A549 (cell line): Measurements from ENCODE around the gene MTHFS. TPM values are rescaled to one million over a fixed set of nuclear protein-coding genes. Genes with fewer than 3 reads are reported as not detected.
A peak's percentile ranks its signal among the peaks of the same experiment; 100 is the strongest.

Source experiments
- ATAC-seq, 2 experiments: fragments of 200-7000 bp in 1 of 2; fragments of >200 bp in 1 of 2; cut with Nextera tagmentation in 1 of 2; cut with Tn5 transposase in 1 of 2; 3 replicates each; pipeline versions ENCODE4 v1.8.0 to v1.9.1; 2018 to 2020; ENCODE audit warnings: mild to moderate bottlenecking in 1 of 2, moderate library complexity in 1 of 2
- CTCF ChIA-PET: fragments of 300-600 bp; sonication (Branson Sonifier 250); formaldehyde crosslinking; extraction: SDS; loops from one replicate; lab custom pipeline; 2021; ENCODE audit warnings: antibody characterized with exemption, inconsistent platforms; lab: Yijun Ruan, JAX
- POLR2A ChIA-PET: fragments of 350-600 bp; formaldehyde crosslinking; extraction: SDS; loops from one replicate; lab custom pipeline; 2021; ENCODE audit warnings: antibody characterized with exemption, inconsistent platforms; lab: Yijun Ruan, JAX
- DNase-seq, 2 experiments: peaks; one replicate each; pipeline versions ENCODE4 v3.0.0 to v3.0.0-alpha.2; 2011 to 2016; ENCODE audit warnings: low read depth in 1 of 2, low spot score in 1 of 2
- FAIRE-seq: peaks from 2 replicates; lab custom pipeline; 2011; peaks lifted over from hg19 to GRCh38; lab: Jason Lieb, UNC
- H3K27ac ChIP-seq, 2 experiments: fragments of >200 bp; sonication (Bioruptor Twin); formaldehyde crosslinking; 3 replicates each; pipeline ENCODE4 v1.5.1; 2016 to 2017
- H3K4me1 ChIP-seq: fragments of >200 bp; sonication (Bioruptor Twin); formaldehyde crosslinking; 3 replicates; pipeline ENCODE4 v1.6.1; 2016
- H3K4me2 ChIP-seq: fragments of >200 bp; sonication (Bioruptor Twin); formaldehyde crosslinking; 3 replicates; pipeline ENCODE4 v1.6.1; 2016
- H3K4me3 ChIP-seq: fragments of >200 bp; sonication (Bioruptor Twin); formaldehyde crosslinking; 3 replicates; pipeline ENCODE4 v1.5.1; 2016
- H3K9me3 ChIP-seq: fragments of >200 bp; sonication (Bioruptor Twin); formaldehyde crosslinking; 3 replicates; pipeline ENCODE4 v1.6.1; 2016
- CBX8 ChIP-seq: fragments of 200-600 bp; sonication (generic); IDR thresholded peaks from 2 replicates; pipeline ENCODE4 v1.6.1; 2016
- CEBPB ChIP-seq, 2 experiments: fragments of >200 bp in 1 of 2; sonication (Bioruptor Twin) in 1 of 2; formaldehyde crosslinking in 1 of 2; IDR thresholded peaks; 2 replicates each; pipeline ENCODE4 v1.6.1; 2012 to 2016
- CHD2 ChIP-seq: fragments of 150-350 bp; IDR thresholded peaks from 2 replicates; pipeline ENCODE4 v1.6.1; 2014; ENCODE audit warnings: low read length; ENCODE audit not compliant: partially characterized antibody
- CHD4 ChIP-seq: fragments of 200-600 bp; sonication (generic); IDR thresholded peaks from 2 replicates; pipeline ENCODE4 v1.6.1; 2016; ENCODE audit warnings: antibody characterized with exemption, mild to moderate bottlenecking, borderline replicate concordance
- E2F6 ChIP-seq: IDR thresholded peaks from 2 replicates; pipeline ENCODE4 v1.6.1; 2012; ENCODE audit warnings: low read depth, borderline replicate concordance
- EHF ChIP-seq: fragments of 250-450 bp; sonication (Bioruptor Pico); IDR thresholded peaks from 2 replicates; pipeline ENCODE4 v1.5.0; 2020; ENCODE audit warnings: mild to moderate bottlenecking
- ESRRA ChIP-seq: fragments of 150-350 bp; IDR thresholded peaks from 2 replicates; pipeline ENCODE4 v1.6.1; 2014; ENCODE audit warnings: mild to moderate bottlenecking, low read length, borderline replicate concordance
- FOSL2 ChIP-seq, 2 experiments: fragments of 450-650 bp in 1 of 2; fragments of >200 bp in 1 of 2; sonication (Bioruptor Twin) in 1 of 2; formaldehyde crosslinking; IDR thresholded peaks; 2 replicates each; pipeline versions ENCODE4 v1.5.0 to v1.6.1; 2016 to 2020; ENCODE audit warnings: mild to moderate bottlenecking in 1 of 2, moderate library complexity in 1 of 2
- GATA3 ChIP-seq: IDR thresholded peaks from 2 replicates; pipeline ENCODE4 v1.6.1; 2012; ENCODE audit warnings: borderline replicate concordance
- HOXA7 ChIP-seq: fragments of 250-450 bp; sonication (Bioruptor Pico); IDR thresholded peaks from 2 replicates; pipeline ENCODE4 v1.5.0; 2020; ENCODE audit warnings: mild to moderate bottlenecking, moderate library complexity
- JUN ChIP-seq, 2 experiments: fragments of >200 bp; sonication (Bioruptor Twin); formaldehyde crosslinking; IDR thresholded peaks; 2 replicates in 1 of 2; 3 replicates in 1 of 2; pipeline ENCODE4 v1.6.1; 2016 to 2017
- MAFK ChIP-seq: fragments of 450-650 bp; IDR thresholded peaks from 2 replicates; pipeline ENCODE4 v1.6.1; 2014; ENCODE audit not compliant: partially characterized antibody
- MAZ ChIP-seq: fragments of 150-350 bp; IDR thresholded peaks from 2 replicates; pipeline ENCODE4 v1.6.1; 2014; ENCODE audit warnings: antibody characterized with exemption, low read depth, low read length, borderline replicate concordance
- MYC ChIP-seq: IDR thresholded peaks from 2 replicates; pipeline ENCODE4 v1.6.1; 2012; ENCODE audit warnings: mild to moderate bottlenecking, inconsistent platforms, low read length, improper control_type of control experiment, borderline replicate concordance
- PHF8 ChIP-seq: fragments of 200-600 bp; sonication (generic); IDR thresholded peaks from 2 replicates; pipeline ENCODE4 v1.6.1; 2016; ENCODE audit warnings: low read depth, mild to moderate bottlenecking, antibody characterized with exemption, moderate library complexity, borderline replicate concordance
- SREBF2 ChIP-seq: fragments of 450-650 bp; IDR thresholded peaks from 2 replicates; pipeline ENCODE4 v1.6.1; 2014; ENCODE audit warnings: mild to moderate bottlenecking, moderate library complexity
- TP53 ChIP-seq: fragments of 250-450 bp; sonication (Bioruptor Pico); IDR thresholded peaks from 2 replicates; pipeline ENCODE4 v1.5.0; 2021; ENCODE audit warnings: mild to moderate bottlenecking, moderate library complexity
- ZFP36 ChIP-seq: fragments of 450-650 bp; IDR thresholded peaks from 2 replicates; pipeline ENCODE4 v1.6.1; 2014; ENCODE audit warnings: borderline replicate concordance; ENCODE audit not compliant: partially characterized antibody
- ZSCAN20 ChIP-seq: fragments of 250-450 bp; sonication (Bioruptor Pico); IDR thresholded peaks from 2 replicates; pipeline ENCODE4 v1.8.0; 2022; ENCODE audit warnings: mild to moderate bottlenecking, moderate library complexity
- WGBS: methylation state at CpG from one replicate; pipeline ENCODE4 v1.1.6; 2017; ENCODE audit errors: missing lambda C conversion rate; 5-methylcytosine and 5-hydroxymethylcytosine counted together
- polyA plus RNA-seq, 4 experiments: library from polyadenylated mRNA; depleted of rRNA in 3 of 4; stranded (reverse); fragments of >200 nt; fragmentation: RNase III in 1 of 4; extraction: RNeasy Plus Mini Kit Qiagen cat#74134 plus additional on column Dnase treatment in 1 of 4; gene quantifications; 2 replicates in 3 of 4; 3 replicates in 1 of 4; pipeline ENCODE4 v1.2.3, GENCODE V29; 2011 to 2017
- TF ChIP-seq, protein P1 (sequence below): IDR thresholded peaks from 2 replicates; pipeline ENCODE4 v1.6.1; 2012
- TF ChIP-seq, protein P2 (sequence below): fragments of 200-600 bp; sonication (generic); IDR thresholded peaks from 2 replicates; pipeline ENCODE4 v1.6.1; 2016; ENCODE audit warnings: antibody characterized with exemption, mild to moderate bottlenecking, moderate library complexity
- TF ChIP-seq, protein P3 (sequence below): fragments of >200 bp; sonication (Bioruptor Twin); formaldehyde crosslinking; IDR thresholded peaks from 3 replicates; pipeline ENCODE4 v1.6.1; 2016

MTHFS gene
- polyA plus RNA-seq, 2 of the 4 experiments (the other 2 are of a cell fraction) = 102 to 158 TPM

DNA sequence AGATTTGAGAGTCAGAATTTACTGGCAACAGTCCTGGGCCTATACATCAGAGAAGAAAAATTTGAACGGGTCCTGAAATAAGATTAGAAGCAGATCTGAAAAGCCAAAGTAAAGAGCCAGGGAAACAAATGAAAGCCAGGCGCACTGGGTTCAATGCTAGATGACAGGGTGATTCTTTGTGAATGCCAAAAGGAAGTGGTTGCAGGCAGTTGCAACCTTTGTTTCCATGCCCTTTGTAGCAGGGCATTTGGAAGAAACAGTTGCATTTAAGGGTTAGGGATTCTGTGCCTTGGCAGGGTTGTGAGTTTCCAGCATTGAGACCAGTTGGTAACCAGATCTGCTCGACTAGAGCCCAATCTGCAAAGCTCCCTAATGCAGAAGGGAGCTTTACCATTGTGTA, 36.4 kb upstream of the MTHFS start:
- peak in 1 of 2 experiments; percentile 24; a peak in 1 of 6 replicates for ATAC-seq
- ChIA-PET CTCF (interaction anchor here (0.6 to 1.5 kb wide), 3 partner anchors 10 to 61 kb away, joined by 3 to 4 read pairs (median 3); no protein-coding TSS in a partner anchor), POLR2A (interaction anchor here (2.0 kb wide), 1 partner anchor 10 kb away, joined by 16 read pairs; no protein-coding TSS in a partner anchor)
- no peaks in the 10 kb centered on the region for H3K9me3 ChIP-seq
- no peak overlapping the region for H3K4me2 ChIP-seq
- no peak for DNase-seq
- H3K4me1 ChIP-seq = no peaks in the 10 kb centered on the region
- WGBS = 52% methylated on average over 3 of the region's 3 CpGs
- FAIRE-seq = no peak
- H3K27ac ChIP-seq = no peak overlapping the region
- TF ChIP-seq GATA3 (no peak), CBX8 (no peak), ESRRA (no peak), ZSCAN20 (no peak), MAFK (no peak), PHF8 (no peak), MAZ (no peak), E2F6 (no peak), MYC (no peak), CEBPB (IDR thresholded peaks at IDR 0.05) (no peak), JUN (IDR thresholded peaks at IDR 0.05) (no peak)
- TF ChIP-seq, protein P1, sequence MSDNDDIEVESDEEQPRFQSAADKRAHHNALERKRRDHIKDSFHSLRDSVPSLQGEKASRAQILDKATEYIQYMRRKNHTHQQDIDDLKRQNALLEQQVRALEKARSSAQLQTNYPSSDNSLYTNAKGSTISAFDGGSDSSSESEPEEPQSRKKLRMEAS = no peak
- TF ChIP-seq, protein P2, sequence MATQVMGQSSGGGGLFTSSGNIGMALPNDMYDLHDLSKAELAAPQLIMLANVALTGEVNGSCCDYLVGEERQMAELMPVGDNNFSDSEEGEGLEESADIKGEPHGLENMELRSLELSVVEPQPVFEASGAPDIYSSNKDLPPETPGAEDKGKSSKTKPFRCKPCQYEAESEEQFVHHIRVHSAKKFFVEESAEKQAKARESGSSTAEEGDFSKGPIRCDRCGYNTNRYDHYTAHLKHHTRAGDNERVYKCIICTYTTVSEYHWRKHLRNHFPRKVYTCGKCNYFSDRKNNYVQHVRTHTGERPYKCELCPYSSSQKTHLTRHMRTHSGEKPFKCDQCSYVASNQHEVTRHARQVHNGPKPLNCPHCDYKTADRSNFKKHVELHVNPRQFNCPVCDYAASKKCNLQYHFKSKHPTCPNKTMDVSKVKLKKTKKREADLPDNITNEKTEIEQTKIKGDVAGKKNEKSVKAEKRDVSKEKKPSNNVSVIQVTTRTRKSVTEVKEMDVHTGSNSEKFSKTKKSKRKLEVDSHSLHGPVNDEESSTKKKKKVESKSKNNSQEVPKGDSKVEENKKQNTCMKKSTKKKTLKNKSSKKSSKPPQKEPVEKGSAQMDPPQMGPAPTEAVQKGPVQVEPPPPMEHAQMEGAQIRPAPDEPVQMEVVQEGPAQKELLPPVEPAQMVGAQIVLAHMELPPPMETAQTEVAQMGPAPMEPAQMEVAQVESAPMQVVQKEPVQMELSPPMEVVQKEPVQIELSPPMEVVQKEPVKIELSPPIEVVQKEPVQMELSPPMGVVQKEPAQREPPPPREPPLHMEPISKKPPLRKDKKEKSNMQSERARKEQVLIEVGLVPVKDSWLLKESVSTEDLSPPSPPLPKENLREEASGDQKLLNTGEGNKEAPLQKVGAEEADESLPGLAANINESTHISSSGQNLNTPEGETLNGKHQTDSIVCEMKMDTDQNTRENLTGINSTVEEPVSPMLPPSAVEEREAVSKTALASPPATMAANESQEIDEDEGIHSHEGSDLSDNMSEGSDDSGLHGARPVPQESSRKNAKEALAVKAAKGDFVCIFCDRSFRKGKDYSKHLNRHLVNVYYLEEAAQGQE = no peak
- TF ChIP-seq, protein P3, sequence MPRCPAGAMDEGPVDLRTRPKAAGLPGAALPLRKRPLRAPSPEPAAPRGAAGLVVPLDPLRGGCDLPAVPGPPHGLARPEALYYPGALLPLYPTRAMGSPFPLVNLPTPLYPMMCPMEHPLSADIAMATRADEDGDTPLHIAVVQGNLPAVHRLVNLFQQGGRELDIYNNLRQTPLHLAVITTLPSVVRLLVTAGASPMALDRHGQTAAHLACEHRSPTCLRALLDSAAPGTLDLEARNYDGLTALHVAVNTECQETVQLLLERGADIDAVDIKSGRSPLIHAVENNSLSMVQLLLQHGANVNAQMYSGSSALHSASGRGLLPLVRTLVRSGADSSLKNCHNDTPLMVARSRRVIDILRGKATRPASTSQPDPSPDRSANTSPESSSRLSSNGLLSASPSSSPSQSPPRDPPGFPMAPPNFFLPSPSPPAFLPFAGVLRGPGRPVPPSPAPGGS = no peak
- no peak overlapping the region for H3K4me3 ChIP-seq

DNA sequence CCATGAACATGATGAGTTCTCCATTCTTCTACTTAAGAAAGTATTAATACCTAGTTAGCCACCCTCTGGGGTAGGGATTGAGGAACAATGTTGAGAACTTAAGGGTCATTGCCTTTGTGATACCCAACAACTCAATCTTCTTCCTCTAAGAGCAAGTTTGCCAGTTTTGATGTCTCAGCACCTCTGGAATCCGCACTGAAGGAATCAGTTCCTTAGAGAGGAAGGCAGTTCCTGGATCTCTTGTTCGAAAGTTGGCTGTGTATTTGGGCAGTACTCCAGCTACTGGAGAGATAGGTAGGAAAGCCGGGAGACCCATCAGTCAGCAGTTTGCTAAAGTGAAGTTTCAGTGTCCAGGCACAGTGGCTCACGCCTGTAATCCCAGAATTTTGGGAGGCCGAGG, 35.6 kb upstream of the MTHFS start:
- DNase-seq (no peak), ATAC-seq (no peak), FAIRE-seq (no peak)
- no peak overlapping the region for H3K4me2 ChIP-seq
- ChIA-PET POLR2A (interaction anchor here (1.5 kb wide), 1 partner anchor 9 kb away, joined by 7 read pairs; no protein-coding TSS in a partner anchor), CTCF (interaction anchor here (1.4 to 1.5 kb wide), 2 partner anchors 9 to 62 kb away, joined by 3 to 4 read pairs; no protein-coding TSS in a partner anchor)
- no peaks in the 10 kb centered on the region for H3K9me3 ChIP-seq
- H3K4me1 ChIP-seq = no peaks in the 10 kb centered on the region
- H3K4me3 ChIP-seq = no peak overlapping the region
- no peak overlapping the region for H3K27ac ChIP-seq
- TF ChIP-seq CBX8 = no peak
- TF ChIP-seq E2F6 = no peak
- TF ChIP-seq TP53 (CRISPR knock-in tag) = no peak
- no peak for TF ChIP-seq ESRRA
- no peak for TF ChIP-seq FOSL2 (IDR thresholded peaks at IDR 0.05)
- no peak for TF ChIP-seq FOSL2 (CRISPR knock-in tag; IDR thresholded peaks at IDR 0.05)
- no peak for TF ChIP-seq MAFK
- no peak for TF ChIP-seq ZFP36
- TF ChIP-seq HOXA7 = no peak
- no peak for TF ChIP-seq EHF (CRISPR knock-in tag)
- TF ChIP-seq, protein P1 = no peak
- TF ChIP-seq SREBF2 = no peak
- TF ChIP-seq MYC = no peak
- no peak for TF ChIP-seq CHD2
- no peak for TF ChIP-seq CHD4
- WGBS = 70% methylated on average over 5 of the region's 5 CpGs
